ACC112 (cell line): Measurements from ENCODE around the gene ANXA7.

Experiments used
- H2AFZ ChIP-seq: fragments of 200-600 bp; sonication (generic); one replicate; pipeline ENCODE4 v1.6.0; 2017; ENCODE audit warnings: antibody characterized with exemption, low read length; ENCODE audit not compliant: unreplicated experiment
- H3K27ac ChIP-seq: fragments of 200-600 bp; sonication (generic); 2 replicates; pipeline ENCODE4 v1.5.1; 2014; ENCODE audit warnings: low read depth, mild to moderate bottlenecking, antibody characterized with exemption, low read length, moderate library complexity
- H3K27me3 ChIP-seq: fragments of 200-600 bp; sonication (generic); 2 replicates; pipeline ENCODE4 v1.6.1; 2014; ENCODE audit warnings: mild to moderate bottlenecking, antibody characterized with exemption, low read length, moderate library complexity, mixed read lengths; ENCODE audit not compliant: insufficient read depth
- H3K36me3 ChIP-seq: fragments of 200-600 bp; sonication (generic); 2 replicates; pipeline ENCODE4 v1.6.1; 2016; ENCODE audit warnings: mild to moderate bottlenecking, antibody characterized with exemption, low read length, moderate library complexity, mixed read lengths; ENCODE audit not compliant: insufficient read depth
- H3K4me1 ChIP-seq: fragments of 200-600 bp; sonication (generic); one replicate; pipeline ENCODE4 v1.6.1; 2016; ENCODE audit warnings: low read length, mixed read lengths; ENCODE audit not compliant: insufficient read depth, unreplicated experiment, control insufficient read depth
- H3K4me3 ChIP-seq: fragments of 200-600 bp; sonication (generic); 2 replicates; pipeline ENCODE4 v1.5.1; 2014; ENCODE audit warnings: mild to moderate bottlenecking, low read depth, low read length
- H3K79me2 ChIP-seq: fragments of 200-600 bp; sonication (generic); one replicate; pipeline ENCODE4 v1.6.0; 2016; ENCODE audit warnings: low read length; ENCODE audit not compliant: control insufficient read depth, unreplicated experiment, insufficient read depth

The ANXA7 gene

GRCh38 chr10:73379064-73379748 lies 34.7 kb downstream of the ANXA7 start:
- Histone ChIP-seq H2AFZ (no peak overlapping the region), H3K27ac (no peak overlapping the region), H3K79me2 (no peaks in the 10 kb centered on the region), H3K4me1 (peaks cover 3% of the 10 kb centered on the region), H3K36me3 (peaks cover 37% of the 10 kb centered on the region), H3K4me3 (no peak overlapping the region), H3K27me3 (no peaks in the 10 kb centered on the region)

GRCh38 chr10:73376679-73377078 lies 37.2 kb downstream of the ANXA7 start:
- Histone ChIP-seq H3K4me1 (peaks cover 3% of the 10 kb centered on the region), H3K36me3 (peaks cover 24% of the 10 kb centered on the region), H2AFZ (no peak overlapping the region), H3K27ac (no peak overlapping the region), H3K27me3 (no peaks in the 10 kb centered on the region), H3K79me2 (no peaks in the 10 kb centered on the region), H3K4me3 (no peak overlapping the region)

DNA sequence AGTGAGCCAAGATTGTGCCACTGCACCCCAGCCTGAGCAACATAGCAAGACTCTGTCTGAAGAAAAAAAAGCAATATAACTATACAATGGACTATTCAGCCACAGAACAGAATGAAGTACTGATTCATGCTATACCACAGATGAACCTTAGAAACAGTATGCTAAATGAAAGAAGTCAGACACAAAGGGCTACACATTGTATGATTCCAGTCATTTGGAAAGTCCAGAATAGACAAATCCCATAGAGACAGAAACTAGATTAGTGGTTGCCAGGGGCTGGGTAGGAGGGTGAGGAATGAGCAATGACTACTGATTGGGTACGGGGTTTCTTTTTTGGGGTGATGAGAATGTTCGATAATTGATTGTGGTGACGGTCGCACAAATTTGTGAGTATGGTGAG lies 45.6 kb downstream of the ANXA7 start:
- Histone ChIP-seq H3K79me2 (no peaks in the 10 kb centered on the region), H3K27ac (no peak overlapping the region), H3K4me3 (no peak overlapping the region), H3K36me3 (peaks cover 25% of the 10 kb centered on the region), H2AFZ (no peak overlapping the region), H3K27me3 (no peaks in the 10 kb centered on the region), H3K4me1 (no peaks in the 10 kb centered on the region)

DNA sequence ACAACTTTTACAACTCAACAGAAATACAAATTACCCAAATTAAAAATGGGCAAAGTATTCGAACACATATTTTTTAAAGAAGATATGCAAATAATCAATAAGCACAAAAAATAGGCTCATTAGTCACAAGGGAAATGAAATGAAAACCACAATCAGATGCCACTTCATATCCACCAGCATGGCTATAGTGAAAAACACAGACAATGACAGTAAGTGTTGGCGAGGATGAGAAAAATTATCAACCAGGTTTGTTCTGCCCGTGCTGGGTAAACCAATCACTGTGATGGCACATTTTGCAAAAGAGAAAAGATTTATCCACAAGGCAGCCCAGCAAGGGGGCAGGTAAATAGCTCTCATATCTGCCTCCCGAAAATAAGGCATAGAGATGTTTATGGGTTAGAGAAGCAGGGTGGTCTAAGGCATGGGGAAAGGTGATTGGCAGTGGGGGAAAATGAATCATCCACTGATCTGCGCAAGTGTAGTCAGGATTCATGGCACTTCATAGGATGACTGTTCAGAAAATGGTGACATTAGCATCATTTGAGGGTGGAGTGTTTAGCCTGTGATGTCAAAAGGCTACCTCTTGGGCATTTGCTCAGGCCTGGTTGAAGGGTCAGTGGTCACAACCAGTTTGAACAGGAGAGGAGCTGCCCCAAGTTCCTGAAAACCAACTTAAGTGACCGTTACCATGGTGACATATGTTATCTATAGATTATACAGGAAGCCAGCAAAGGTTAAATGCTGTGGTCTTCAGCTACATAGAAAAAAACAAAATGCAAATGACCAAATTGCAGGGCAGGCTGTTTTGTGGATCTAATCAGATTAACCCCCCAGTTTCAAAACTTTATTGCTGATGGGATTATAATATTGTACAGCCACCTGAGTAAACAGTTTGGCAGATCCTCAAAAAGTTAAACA lies 47.2 kb downstream of the ANXA7 start:
- Histone ChIP-seq H3K4me1 (no peaks in the 10 kb centered on the region), H3K27me3 (no peaks in the 10 kb centered on the region), H2AFZ (no peak overlapping the region), H3K4me3 (no peak overlapping the region), H3K27ac (no peak overlapping the region), H3K79me2 (no peaks in the 10 kb centered on the region), H3K36me3 (peaks cover 28% of the 10 kb centered on the region)

DNA sequence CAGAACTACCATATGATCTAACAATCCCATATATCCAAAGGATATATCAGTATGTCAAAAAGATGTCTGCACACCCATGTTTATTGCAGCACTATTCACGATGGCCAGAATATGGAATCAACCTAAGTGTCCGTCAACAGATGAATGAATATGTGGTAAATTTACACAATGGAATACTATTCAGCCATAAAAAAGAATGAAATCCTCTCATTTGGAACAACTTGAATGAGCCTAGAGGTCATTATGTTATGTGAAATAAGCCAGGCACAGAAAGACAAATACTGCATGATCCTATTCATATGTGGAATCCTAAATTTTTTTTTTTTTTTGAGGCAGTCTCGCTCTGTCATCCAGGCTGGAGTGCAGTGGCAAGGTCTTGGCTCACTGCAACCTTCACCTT lies 48.9 kb downstream of the ANXA7 start:
- Histone ChIP-seq H3K79me2 (no peaks in the 10 kb centered on the region), H3K27me3 (no peaks in the 10 kb centered on the region), H3K27ac (no peak overlapping the region), H3K36me3 (peaks cover 28% of the 10 kb centered on the region), H3K4me1 (no peaks in the 10 kb centered on the region), H2AFZ (no peak overlapping the region), H3K4me3 (no peak overlapping the region)

DNA sequence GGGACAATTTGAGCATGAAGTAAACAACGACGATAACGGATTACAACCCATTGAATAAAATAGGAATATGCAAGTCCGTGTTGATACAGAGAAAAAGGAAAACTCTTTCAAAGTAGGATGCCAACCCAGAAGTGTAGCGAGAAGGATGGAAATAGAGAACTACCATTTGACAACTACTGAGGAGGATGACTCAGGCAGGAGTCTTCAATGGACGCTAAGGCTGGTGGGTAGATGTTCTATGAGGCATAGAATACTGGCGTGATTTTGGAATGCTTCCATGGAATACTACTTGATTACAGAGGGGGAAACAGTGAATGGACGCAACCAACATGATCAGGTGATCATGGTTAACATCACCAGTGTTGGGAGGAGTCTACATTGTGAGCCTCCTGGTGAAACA lies 54.4 kb downstream of the ANXA7 start:
- Histone ChIP-seq H2AFZ (peak overlapping the region; percentile 91), H3K4me3 (peak overlapping the region; percentile 77), H3K4me1 (peaks cover 4% of the 10 kb centered on the region), H3K79me2 (no peaks in the 10 kb centered on the region), H3K27me3 (no peaks in the 10 kb centered on the region), H3K36me3 (peaks cover 4% of the 10 kb centered on the region), H3K27ac (no peak overlapping the region)

DNA sequence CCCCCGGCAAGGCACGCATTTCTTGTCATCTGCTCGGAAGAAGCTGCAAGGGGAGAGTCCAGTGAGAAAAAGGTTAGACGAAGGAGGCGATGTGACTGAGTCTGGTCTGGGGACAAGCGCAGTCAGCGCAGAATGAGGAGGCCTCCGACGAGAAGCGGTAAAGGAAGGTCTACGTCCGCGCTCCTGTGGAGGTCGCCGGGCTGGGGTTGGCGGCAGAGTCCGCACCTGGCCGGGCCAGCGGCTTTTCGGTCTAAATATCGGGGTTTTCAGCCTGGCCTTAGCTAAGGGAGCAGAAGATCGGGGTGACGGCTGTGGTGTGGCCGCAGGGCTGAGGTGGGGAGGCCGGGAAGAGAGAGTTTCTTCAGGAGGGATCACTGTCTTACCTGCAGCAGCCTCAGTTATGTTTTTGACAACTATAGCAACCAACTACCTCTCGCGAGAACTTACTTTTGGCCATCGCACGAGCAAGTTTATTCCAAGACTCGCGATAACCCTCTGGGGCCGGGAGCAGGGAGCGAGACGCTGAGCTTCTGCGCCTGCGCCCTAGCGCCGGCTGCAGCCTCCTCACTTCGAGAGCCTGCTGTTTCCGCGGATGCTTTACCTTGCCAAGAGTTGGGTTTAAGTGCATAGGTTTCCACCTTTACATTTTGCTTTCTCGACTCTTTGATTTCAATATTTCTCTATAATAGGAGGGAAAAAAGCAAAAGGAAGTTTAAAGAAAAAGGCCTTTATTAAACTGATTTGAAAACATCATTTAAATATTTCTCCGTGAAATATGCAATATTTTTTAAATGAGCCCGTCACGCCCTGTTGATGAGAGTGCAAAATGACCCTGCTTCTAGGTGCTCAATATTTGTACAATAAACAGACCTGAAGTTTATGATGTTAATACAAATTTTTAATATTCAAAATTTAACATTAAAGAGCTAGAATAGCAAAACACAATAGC lies 55.3 kb downstream of the ANXA7 start, which contains the start of gene CFAP70:
CFAP70 (minus strand) TSS at position 534 of the 949 bp plus-strand sequence. CDS start 4,068 bp downstream, outside the sequence.
- Histone ChIP-seq H3K27ac (no peak within 1 kb of the TSS), H3K4me3 (peak within 1 kb of the TSS; percentile 77), H3K27me3 (no peaks in the 10 kb centered on the region), H3K36me3 (peaks cover 3% of the 10 kb centered on the region), H2AFZ (peak within 1 kb of the TSS; percentile 91), H3K4me1 (peaks cover 4% of the 10 kb centered on the region), H3K79me2 (no peaks in the 10 kb centered on the region)

DNA sequence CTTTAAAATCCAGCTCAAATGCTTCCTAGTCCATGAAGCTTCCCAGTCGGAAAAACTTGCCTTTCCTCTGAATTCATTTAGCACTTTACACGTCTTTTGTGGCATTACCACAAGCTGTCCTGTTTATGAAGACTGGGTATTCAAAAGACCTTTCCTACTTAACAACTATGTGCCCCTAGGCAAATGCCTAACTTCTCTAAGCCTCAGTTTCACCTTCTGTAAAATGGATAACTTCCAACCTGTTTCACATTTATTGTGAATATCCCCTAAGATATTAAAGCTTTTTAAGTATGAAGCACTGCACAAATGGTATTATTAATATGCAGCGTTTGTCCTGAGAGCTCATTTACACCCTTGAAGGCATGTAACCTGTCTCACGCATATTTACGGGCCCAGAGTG lies 56.0 kb downstream of the ANXA7 start:
- Histone ChIP-seq H3K27ac (no peak overlapping the region), H2AFZ (peak overlapping the region; percentile 91)

GRCh38 chr10:73357166-73357565 lies 56.7 kb downstream of the ANXA7 start:
- H3K4me1 ChIP-seq = peaks cover 4% of the 10 kb centered on the region
- peak overlapping the region; percentile 91 for H2AFZ ChIP-seq
- no peak overlapping the region for H3K27ac ChIP-seq
- no peaks in the 10 kb centered on the region for H3K27me3 ChIP-seq
- H3K4me3 ChIP-seq = no peak overlapping the region
- H3K79me2 ChIP-seq = no peaks in the 10 kb centered on the region
- no peaks in the 10 kb centered on the region for H3K36me3 ChIP-seq

More for the DNA sequence above, 56.0 kb downstream of the ANXA7 start:
- no peaks in the 10 kb centered on the region for H3K79me2 ChIP-seq
- no peaks in the 10 kb centered on the region; the same call in 1 of the 2 replicates for H3K36me3 ChIP-seq
- H3K27me3 ChIP-seq = no peaks in the 10 kb centered on the region
- H3K4me3 ChIP-seq = peak overlapping the region; percentile 77
- H3K4me1 ChIP-seq = peaks cover 4% of the 10 kb centered on the region

- Histone ChIP-seq H3K27me3 (no peaks in the 10 kb centered on the region), H3K27ac (no peak overlapping the region), H2AFZ (no peak overlapping the region), H3K4me3 (no peak overlapping the region), H3K36me3 (no peaks in the 10 kb centered on the region), H3K79me2 (no peaks in the 10 kb centered on the region), H3K4me1 (no peaks in the 10 kb centered on the region)
Measured at GRCh38 chr10:73344269-73344668, 69.6 kb downstream of the ANXA7 start.
